Measurements from ENCODE around the gene GABRB3.

The GABRB3 gene

GRCh38 chr15:26551473-26551872 is 221.4 kb downstream of the GABRB3 start:
- no peak for DNase-seq (ENCODE audit: low read depth)

- no peak for DNase-seq (ENCODE audit: low read depth)
Measured at GRCh38 chr15:26550880-26551279, 222.0 kb downstream of the GABRB3 start.

GRCh38 chr15:26537663-26538062 is 235.2 kb downstream of the GABRB3 start:
- DNase-seq (ENCODE audit: low read depth) = no peak

- no peak for DNase-seq (ENCODE audit: low read depth)
Measured at GRCh38 chr15:26531489-26531888, 241.4 kb downstream of the GABRB3 start.

DNA sequence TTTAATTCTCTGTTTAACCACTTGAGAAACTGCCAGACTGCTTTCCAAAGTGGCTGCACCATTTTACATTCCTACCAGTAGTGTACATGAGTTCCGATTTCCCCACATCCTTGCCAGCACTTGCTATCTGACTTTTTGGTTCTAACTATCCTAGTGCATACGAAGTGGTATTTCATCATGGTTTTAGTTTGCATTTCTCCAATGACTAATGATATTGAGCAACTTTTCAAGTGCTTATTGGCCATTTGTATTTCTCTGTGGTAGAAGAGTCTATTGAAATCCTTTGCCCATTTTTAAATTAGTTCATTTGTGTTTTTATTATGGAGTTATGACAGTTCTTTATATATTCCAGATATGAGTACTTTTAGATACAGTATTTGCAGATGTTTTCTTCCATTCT is 247.8 kb downstream of the GABRB3 start:
- no peak for DNase-seq (ENCODE audit: low read depth)

- DNase-seq (ENCODE audit: low read depth) = no peak
Measured at GRCh38 chr15:26521691-26522198, 251.1 kb downstream of the GABRB3 start.

DNA sequence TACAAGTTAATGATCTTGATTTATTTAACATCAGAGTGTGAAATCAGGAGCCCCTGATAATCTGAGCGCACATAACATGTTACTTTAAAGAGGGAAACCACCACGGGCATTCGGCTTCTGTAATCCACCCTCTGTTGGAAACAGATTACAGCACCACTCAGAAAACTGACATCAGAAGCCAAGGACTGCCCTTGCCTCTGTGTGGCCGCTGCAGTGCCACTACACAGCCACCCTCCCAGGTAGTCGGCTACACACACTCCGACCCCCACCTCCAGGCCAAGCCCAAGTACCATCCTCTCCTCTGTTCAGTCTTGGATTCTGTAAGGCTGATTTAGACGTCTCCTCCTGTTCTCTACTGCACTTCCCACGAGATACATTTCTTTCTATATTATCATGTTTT is 251.7 kb downstream of the GABRB3 start:
- no peak for DNase-seq (ENCODE audit: low read depth)

- DNase-seq (ENCODE audit: low read depth) = no peak
Measured at GRCh38 chr15:26518885-26519284, 254.0 kb downstream of the GABRB3 start.

DNA sequence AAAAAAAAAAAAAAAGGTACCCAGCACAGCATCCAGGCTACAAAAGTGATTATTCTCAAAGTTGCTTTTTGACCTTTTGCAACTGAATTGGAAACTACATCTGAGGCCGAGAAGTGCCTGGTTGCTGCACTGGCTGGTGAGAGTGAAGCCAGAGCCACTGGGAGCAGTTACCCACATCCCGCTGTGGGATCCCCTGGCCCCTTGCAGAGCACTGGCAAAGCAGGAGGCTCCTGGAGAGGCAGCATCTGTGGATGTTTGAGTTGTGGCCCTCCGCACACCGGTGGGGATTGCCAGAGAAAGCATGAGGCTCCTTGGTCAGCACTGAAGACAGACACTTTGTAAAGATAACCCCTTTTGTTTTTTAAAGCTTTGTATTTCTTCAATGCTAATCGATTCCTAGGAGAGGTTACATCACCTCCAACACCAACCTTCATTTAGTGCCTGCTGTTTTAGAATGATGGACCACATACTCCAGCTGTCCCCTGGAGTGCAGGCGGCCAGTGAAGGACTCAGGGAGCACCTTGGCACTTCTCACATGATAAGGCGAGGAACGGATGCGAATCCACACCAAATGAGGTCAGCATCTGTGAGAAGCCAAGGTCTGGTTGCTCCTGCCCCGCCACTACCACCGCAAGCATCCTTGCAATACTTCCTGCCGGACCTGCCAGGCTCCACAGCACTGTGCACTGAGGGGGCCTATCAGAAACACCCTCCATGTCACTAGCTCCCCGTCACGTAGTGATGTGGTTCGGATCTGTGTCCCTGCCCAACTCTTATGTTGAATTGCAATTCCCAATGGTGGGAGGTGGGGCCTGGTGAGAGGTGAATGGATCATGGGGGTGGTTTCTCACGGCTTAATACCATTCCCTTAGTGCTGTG is 256.5 kb downstream of the GABRB3 start:
- DNase-seq (ENCODE audit: low read depth) = no peak

DNA sequence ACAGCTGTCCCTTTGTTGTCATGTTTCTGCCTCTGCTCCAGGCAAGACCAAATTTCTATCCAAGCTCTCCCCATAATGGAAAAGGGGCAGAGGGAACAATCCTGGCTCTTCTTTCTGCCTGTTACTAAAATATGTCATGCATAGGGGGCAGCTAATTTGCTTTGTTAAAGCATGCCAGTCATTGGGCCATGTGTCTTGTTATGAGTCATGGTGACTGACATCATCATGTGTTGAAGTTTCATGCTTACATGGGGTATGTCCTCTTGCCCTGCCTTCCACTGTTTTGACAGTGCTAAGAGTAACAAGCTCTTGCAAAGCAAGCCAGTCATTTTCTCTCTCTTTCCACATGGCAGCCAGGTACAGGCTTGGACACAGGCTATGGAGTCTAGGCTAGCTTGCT is 268.9 kb downstream of the GABRB3 start:
- DNase-seq (ENCODE audit: low read depth) = no peak
